Stimulated activated CD8-positive, alpha-beta memory T cell treated with anti-CD3 and anti-CD28 coated beads, Interleukin-15, amount 100 ng/mL, for 24 hours (primary cell): ENCODE results near the gene GNB4.

Source experiments
- DNase-seq: peaks from one replicate; pipeline ENCODE4 v3.0.0-alpha.2; 2020; ENCODE audit warnings: low read depth

GNB4 gene

DNA sequence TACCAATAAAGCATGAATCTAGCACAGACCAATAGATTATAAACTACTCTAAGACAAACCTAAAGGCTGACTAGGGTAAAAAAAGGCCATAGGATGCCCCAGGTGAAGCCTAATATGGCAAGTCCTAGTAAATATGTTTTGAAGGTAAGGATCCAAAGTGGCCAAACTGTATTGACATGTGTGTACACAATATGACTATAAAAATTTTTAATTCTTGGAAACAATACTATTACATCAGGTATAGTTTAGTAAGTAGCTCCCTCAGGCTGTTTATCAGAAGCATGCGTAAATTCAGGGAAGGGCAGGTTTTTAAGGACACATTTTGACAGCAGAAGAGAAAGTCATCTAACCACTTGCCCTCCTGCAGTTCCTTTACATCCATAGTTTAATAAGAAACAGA is 18.8 kb downstream of the GNB4 start:
- DNase-seq = no peak

- no peak for DNase-seq
Measured at GRCh38 chr3:179432021-179432420, 19.2 kb downstream of the GNB4 start.

DNA sequence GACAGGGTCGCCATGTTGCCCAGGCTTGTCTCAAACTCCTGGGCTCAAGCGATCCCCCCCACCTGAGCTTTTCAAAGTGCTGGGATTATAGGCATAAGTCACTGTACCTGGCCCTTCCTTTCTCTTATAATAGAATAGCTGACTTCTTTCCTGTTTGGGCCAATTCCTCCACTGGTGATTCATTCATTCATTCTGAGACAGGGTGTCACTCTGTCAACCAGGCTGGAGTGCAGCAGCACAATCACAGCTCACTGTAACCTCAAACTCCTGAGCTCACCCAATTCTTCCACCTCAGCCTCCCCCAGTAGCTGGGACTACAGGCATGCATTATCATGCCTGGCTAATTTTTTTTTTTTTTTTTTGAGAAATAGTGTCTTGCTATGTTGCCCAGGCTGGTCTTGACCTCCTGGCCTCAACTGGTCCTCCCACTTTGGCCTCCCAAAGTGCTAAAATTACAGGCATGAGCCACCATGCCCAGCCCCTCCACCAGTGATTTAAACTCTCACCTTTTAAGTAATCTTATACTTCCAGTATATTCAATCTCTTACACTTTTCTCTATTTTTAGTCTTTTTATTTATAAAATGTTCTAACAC is 20.9 kb downstream of the GNB4 start:
- no peak for DNase-seq

- no peak for DNase-seq
Measured at GRCh38 chr3:179428876-179429548, 22.3 kb downstream of the GNB4 start.

- DNase-seq = no peak
Measured at GRCh38 chr3:179425075-179425474, 26.2 kb downstream of the GNB4 start.

DNA sequence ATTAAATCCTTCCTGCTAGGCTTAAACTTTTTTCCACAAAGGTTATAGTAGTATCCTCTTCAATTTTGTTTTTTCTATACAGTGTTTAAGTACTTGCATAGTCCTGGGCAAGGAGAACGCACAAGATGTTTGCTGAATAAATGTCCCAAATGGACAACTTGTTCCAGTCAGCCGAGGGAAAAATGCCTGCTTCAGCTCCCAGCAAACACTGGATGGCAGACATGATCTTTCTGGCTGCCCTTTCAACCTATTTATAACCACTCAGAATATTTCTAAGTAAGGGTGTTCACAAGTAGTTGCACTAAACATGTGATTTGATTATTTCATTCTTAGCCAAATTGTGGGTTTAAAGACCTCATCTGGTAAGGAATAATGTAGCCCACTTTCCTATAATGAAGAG is 29.8 kb downstream of the GNB4 start:
- DNase-seq = no peak

- no peak for DNase-seq
Measured at GRCh38 chr3:179418610-179419009, 32.7 kb downstream of the GNB4 start.

DNA sequence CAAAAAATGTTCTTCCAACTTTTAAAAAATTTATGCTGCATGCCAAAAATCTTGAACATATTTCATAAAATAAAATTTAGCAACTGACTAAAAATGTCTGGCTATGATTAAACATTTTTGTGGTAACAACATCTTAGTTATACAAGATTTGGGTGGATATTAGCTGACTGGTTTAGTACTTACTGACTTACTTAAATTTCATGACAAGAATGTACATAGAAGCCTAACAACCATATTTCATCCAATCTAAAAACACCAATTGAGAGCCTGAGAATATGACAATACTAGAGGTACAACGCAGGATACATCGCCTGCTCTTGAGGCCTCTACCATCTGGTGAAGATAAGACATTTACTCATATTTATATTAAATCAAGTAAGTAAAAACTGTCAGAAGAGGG is 34.6 kb downstream of the GNB4 start:
- DNase-seq = no peak

DNA sequence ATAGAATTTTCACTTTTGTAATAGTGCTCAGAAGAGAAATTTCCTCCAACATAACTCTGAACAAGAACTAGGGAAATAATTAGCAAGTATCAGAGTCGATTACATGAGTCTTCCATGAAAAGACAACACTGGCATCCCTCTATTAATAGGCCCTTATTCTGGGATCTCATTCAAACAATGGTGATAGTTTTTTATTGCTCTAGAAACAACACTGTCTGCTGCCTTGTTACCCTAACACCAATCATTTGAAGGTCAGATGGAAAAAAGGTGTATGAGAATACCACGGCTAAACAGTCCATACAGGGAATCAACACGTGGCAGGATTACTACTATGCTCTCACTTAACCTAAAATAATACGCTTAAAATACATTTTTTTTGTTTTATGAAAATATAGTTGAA is 35.9 kb downstream of the GNB4 start:
- DNase-seq = no peak

DNA sequence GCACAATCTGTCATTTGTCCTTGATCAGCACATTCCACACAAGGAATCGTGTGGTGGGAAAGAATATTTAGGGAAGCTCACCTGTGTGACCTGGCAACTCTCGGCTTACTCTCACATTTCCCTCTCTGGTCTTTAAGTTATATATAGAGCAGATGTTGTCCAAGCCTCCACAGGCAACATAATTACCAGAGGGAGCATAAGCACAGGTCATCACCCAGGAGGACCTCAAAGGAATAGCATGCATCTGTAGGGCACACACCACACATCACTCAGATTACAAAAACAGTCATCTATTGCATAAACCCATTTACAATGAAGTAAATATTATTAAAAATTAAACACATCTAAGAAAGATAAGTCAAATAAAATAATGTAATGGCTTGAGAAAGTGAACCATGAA is 36.5 kb downstream of the GNB4 start:
- DNase-seq = no peak

- DNase-seq = no peak
Measured at GRCh38 chr3:179410999-179411398, 40.3 kb downstream of the GNB4 start.

- no peak for DNase-seq
Measured at GRCh38 chr3:179410331-179410730, 40.9 kb downstream of the GNB4 start.

GRCh38 chr3:179404307-179404706 is 47.0 kb downstream of the GNB4 start:
- DNase-seq = no peak

GRCh38 chr3:179402963-179403362 is 48.3 kb downstream of the GNB4 start:
- no peak for DNase-seq

DNA sequence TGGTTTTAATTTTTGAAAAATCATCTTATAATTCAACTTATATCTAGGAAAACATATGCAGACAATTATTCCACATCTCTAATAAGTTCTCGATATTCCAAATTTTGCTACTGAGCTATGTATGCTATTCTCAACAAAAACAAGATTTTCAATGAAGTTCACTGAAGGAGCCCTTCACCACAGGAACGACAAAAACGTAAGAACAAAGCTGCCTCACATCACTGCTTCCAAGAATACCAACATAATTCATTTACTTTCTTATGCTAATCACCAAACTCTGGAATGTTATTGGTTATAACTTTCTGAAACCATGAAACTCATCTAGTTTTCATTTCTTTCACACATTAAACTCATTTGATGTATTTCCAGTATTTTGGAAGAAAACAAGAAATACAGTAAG is 49.7 kb downstream of the GNB4 start:
- DNase-seq = no peak

GRCh38 chr3:179398574-179399231 is 52.6 kb downstream of the GNB4 start:
- DNase-seq = no peak

DNA sequence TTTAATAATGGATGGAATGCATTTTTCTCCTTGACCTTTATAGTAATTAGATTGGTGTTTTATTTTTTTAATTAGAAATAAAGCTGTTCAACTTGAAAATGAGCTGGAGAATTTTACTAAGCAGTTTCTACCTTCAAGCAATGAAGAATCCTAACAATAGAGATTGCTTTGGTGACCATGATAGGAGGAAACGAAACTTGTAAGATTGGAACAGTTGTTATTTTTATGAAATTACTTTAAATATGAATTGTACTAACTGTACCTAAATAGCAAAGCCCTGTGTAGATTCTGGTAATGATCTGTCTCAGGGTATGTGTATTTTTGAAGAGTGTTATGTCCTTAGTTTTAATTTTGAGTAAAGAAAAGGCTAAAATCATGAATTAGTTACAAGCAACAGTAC is 59.4 kb downstream of the GNB4 start:
- DNase-seq = no peak

DNA sequence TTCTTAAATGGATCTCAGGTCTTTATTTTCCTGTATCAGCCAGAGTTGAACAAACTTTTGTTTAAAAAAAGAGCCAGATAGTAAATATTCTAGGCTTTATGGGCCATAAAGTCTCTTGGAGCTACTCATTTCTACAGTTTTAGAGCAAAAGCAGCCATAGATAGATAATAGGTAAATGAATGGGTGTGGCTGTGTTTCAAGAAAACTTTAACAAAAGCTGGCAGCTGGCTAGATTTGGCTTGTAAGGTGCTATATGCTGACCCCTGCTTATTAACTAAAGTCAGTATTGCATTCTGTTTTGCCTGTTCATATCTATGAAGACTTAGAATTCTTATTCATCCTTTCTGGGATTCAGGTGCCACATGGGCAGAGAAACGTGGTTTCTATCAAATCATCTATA is 74.8 kb downstream of the GNB4 start:
- DNase-seq = no peak

GRCh38 chr3:179375091-179375999 is 75.9 kb downstream of the GNB4 start:
- no peak for DNase-seq

DNA sequence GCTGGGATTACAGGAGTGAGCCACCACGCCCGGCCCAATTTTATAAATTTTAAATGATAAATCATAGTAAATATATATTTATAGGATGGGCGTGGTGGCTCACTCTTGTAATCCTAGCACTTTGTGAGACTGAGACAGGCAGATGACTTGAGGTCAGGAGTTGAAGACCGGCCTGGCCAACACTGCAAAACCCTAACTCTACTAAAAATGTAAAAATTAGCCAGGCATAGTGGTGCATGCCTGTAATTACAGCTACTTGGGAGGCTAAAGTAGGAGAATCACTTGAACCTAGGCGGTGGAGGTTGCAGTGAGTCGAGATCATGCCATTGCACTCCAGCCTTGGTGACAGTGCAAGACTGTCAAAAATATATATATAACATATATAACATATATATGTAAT is 77.3 kb downstream of the GNB4 start:
- no peak for DNase-seq

DNA sequence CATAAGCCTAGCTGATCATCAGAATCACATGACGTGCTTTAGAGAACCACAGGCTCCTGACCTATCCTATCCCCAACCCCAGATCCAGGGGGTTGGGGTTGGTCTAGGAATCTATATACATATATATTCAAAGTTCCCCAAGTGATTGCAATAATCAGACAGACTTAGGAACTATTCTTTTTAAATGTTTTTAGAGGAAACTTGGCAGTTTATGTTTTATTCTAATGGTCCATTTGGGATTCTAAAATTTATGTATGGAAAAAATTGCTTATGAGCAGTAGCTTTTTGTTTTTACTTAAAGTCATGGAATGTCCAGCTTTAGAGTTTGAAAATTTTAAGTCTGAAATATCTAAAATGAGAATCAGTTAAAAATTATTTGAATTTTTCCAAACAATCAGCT is 81.6 kb downstream of the GNB4 start:
- DNase-seq = no peak

- no peak for DNase-seq
Measured at GRCh38 chr3:179363332-179363731, 87.9 kb downstream of the GNB4 start.

- no peak for DNase-seq
Measured at GRCh38 chr3:179355996-179356395, 95.3 kb downstream of the GNB4 start.
